GM12865 (cell line): ENCODE measurements around the gene HBB.

Experiments used
- DNase-seq: peaks from one replicate; pipeline ENCODE4 v3.0.0; 2010; ENCODE audit warnings: low read depth
- H3K4me3 ChIP-seq: 2 replicates; pipeline ENCODE4 v1.5.1; 2011; ENCODE audit warnings: mild to moderate bottlenecking, low read depth, low read length, control low read depth
- TF ChIP-seq, protein P1 (sequence below): IDR thresholded peaks from 2 replicates; pipeline ENCODE4 v1.5.1; 2011; ENCODE audit warnings: low read length, control low read depth, low read depth, inconsistent platforms; ENCODE audit not compliant: insufficient read depth; ENCODE audit errors: missing control alignments

Gene HBB

GRCh38 chr11:5239046-5239445 lies 12.2 kb upstream of the HBB start:
- no peak overlapping the region for H3K4me3 ChIP-seq
- TF ChIP-seq, protein P1, sequence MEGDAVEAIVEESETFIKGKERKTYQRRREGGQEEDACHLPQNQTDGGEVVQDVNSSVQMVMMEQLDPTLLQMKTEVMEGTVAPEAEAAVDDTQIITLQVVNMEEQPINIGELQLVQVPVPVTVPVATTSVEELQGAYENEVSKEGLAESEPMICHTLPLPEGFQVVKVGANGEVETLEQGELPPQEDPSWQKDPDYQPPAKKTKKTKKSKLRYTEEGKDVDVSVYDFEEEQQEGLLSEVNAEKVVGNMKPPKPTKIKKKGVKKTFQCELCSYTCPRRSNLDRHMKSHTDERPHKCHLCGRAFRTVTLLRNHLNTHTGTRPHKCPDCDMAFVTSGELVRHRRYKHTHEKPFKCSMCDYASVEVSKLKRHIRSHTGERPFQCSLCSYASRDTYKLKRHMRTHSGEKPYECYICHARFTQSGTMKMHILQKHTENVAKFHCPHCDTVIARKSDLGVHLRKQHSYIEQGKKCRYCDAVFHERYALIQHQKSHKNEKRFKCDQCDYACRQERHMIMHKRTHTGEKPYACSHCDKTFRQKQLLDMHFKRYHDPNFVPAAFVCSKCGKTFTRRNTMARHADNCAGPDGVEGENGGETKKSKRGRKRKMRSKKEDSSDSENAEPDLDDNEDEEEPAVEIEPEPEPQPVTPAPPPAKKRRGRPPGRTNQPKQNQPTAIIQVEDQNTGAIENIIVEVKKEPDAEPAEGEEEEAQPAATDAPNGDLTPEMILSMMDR, result no peak
- DNase-seq, result no peak

DNA sequence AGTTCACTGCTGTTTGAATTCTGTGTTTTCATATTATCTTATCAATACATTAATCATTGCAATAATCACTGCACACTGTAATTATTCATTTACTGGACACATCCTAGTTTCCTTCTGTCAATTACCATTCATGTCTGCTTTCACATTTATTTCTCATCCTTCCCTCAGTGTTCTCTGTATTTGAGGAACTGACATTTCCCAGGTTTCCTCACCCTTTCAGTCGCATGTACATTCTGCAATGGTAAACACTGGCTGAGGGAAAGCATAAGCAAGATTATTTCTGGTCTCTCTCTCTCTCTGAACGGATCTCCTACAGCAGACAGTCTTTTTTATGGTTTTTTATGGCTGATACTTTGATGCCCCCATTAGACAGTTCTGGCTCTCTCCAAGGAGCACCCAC lies 11.6 kb upstream of the HBB start:
- no peak overlapping the region for H3K4me3 ChIP-seq
- TF ChIP-seq, protein P1, result no peak
- DNase-seq, result no peak

DNA sequence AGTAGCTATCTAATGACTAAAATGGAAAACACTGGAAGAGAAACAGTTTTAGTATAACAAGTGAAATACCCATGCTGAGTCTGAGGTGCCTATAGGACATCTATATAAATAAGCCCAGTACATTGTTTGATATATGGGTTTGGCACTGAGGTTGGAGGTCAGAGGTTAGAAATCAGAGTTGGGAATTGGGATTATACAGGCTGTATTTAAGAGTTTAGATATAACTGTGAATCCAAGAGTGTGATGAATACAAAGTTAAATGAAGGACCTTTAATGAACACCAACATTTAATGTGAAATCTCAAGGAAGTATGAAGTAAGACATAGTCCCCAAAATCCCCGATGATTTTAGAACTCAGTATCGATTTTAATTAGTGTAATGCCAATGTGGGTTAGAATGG lies 10.5 kb upstream of the HBB start:
- TF ChIP-seq, protein P1, result no peak
- H3K4me3 ChIP-seq, result no peak overlapping the region
- no peak for DNase-seq

DNA sequence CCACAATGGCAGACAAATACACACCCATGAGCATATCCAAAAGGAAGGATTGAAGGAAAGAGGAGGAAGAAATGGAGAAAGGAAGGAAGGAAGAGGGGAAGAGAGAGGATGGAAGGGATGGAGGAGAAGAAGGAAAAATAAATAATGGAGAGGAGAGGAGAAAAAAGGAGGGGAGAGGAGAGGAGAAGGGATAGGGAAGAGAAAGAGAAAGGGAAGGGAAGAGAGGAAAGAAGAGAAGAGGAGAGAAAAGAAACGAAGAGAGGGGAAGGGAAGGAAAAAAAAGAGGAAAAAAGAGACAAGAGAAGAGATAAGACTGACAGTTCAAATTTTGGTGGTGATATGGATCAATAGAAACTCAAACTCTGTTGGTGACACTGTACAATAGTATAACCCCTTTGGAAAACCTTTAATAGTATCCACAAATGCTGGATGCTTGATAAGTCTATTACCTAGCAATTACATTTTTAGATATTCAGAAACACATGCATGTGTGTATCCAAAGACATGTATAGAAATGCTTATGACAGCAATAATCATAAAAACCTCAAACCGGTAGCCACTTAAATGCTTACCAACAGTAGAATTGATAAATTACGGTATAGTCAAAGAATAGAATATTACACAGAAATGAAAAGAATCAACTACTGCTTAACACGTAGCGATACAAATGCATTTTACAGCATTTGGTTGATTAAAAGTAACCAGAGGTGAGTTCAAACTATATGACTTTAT lies 8.7 kb upstream of the HBB start:
- no peak for DNase-seq
- no peak overlapping the region for H3K4me3 ChIP-seq
- TF ChIP-seq, protein P1, result no peak

- no peak within 1 kb of the TSS for H3K4me3 ChIP-seq
Measured at GRCh38 chr11:5234381-5234834, 7.5 kb upstream of the HBB start, which contains the start of gene HBD. Gene HBD, minus strand, starts transcription at chr11:5234483. Its CDS starts 50 bp downstream, at chr11:5234433.

DNA sequence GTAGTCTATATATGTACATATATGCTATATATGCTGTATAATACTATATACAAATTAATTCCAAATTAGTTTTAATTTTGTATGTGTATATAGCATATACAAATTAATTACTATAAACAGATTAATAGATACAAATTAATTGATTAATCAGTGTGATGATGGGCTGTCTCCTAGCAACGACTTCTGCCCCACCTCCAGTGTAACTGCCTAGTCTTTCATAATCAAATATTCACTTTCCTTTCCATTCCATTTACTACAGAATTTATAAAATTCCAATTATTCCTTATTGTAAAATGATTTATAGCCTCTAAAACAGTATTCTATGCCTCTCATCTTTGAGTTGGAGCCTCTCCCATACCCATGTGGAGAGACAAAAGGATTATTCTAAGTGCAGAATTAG lies 6.4 kb upstream of the HBB start:
- no peak for DNase-seq
- no peak overlapping the region for H3K4me3 ChIP-seq
- TF ChIP-seq, protein P1, result no peak

More at GRCh38 chr11:5234381-5234834, 7.5 kb upstream of the HBB start, which contains the start of gene HBD:
- TF ChIP-seq, protein P1, result no peak
- peak; percentile 16 for DNase-seq

DNA sequence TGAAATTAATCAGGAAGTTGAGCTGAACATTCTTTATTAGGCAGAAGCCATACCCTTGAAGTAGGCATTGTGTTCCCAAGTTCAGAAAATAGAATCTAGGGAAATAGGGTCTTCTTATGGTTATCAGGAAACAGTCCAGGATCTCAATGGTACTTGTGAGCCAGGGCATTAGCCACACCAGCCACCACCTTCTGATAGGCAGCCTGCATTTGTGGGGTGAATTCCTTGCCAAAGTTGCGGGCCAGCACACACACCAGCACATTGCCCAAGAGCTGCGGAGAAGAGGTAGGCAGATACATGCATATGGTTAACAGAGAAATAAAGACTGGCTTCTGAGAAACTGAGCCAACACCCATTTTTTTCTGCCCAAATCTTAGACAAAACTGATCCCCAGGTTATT lies 6.0 kb upstream of the HBB start:
- H3K4me3 ChIP-seq, result no peak overlapping the region
- TF ChIP-seq, protein P1, result no peak
- DNase-seq, result no peak
